ENCODE data around the gene PTGS2. TPM values are rescaled to one million over a fixed set of nuclear protein-coding genes. Genes with fewer than 3 reads are reported as not detected.

The PTGS2 gene
- total RNA-seq, 1 donor from 2014 or later = 35.0 TPM

Other genes with a start within 250 kb of the PTGS2 start
- gene PDC, start 219.3 kb downstream of the PTGS2 start, total RNA-seq = not detected
- 14.1 TPM for gene PLA2G4A, start 148.5 kb upstream of the PTGS2 start, total RNA-seq